AG04450 (cell line): ENCODE measurements around the gene KCNMA1. TPM values are rescaled to one million over a fixed set of nuclear protein-coding genes. Genes with fewer than 3 reads are reported as not detected.

Source experiments
- CTCF ChIA-PET: fragments of 300-600, 350-600 bp; formaldehyde crosslinking; extraction: SDS; loops from one replicate; lab custom pipeline; 2022; ENCODE audit warnings: antibody characterized with exemption, inconsistent platforms; lab: Charles Lee
- POLR2A ChIA-PET: fragments of 350-600 bp; formaldehyde crosslinking; extraction: SDS; loops from one replicate; lab custom pipeline; 2021; ENCODE audit warnings: antibody characterized with exemption, inconsistent platforms; lab: Yijun Ruan, JAX
- DNase-seq: peaks from one replicate; pipeline ENCODE4 v3.0.0-alpha.2; 2011; ENCODE audit warnings: low read depth, low spot score
- H3K27ac ChIP-seq: one replicate; pipeline ENCODE4 v1.5.1; 2012; ENCODE audit warnings: low read depth, low read length, control low read depth
- H3K27me3 ChIP-seq: one replicate; pipeline ENCODE4 v1.6.0; 2012; ENCODE audit warnings: low read length; ENCODE audit not compliant: control insufficient read depth, insufficient read depth
- H3K4me3 ChIP-seq: 2 replicates; pipeline ENCODE4 v1.5.1; 2011; ENCODE audit warnings: mild to moderate bottlenecking, low read depth, low read length, control low read depth
- H3K9me3 ChIP-seq: 2 replicates; pipeline ENCODE4 v1.5.1; 2012; ENCODE audit warnings: low read length; ENCODE audit not compliant: control insufficient read depth, insufficient read depth
- polyA plus RNA-seq: library from polyadenylated mRNA; depleted of rRNA; stranded (reverse); fragments of >200 nt; gene quantifications from 2 replicates; pipeline ENCODE4 v1.2.3, GENCODE V29; 2011
- TF ChIP-seq, protein P1 (sequence below): IDR thresholded peaks from 2 replicates; pipeline ENCODE4 v1.5.1; 2011; ENCODE audit warnings: low read depth, low read length, control low read depth, inconsistent platforms

The KCNMA1 gene
- polyA plus RNA-seq, 1 experiment: 58.8 TPM

DNA sequence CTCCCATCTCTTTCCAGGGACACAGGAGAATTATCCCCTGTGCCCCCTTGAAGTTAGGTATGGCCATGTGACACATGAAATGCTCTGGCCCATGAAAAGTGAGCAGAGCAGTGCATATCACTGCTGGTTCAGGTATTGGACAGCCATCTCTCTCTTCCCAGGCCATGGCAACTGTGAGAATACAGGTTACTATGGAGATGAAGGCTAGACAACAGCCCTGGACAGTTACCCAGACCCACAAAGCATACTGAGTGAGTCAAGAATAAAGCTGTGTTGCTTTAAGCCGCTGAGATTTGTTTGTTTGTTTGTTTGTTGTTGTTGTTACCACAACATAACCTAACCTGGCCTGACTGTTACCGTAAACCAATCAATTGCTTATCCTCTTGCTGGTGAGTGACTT is 722.3 kb downstream of the KCNMA1 start:
- Histone ChIP-seq H3K9me3 (no peaks in the 10 kb centered on the region), H3K27ac (no peak overlapping the region), H3K4me3 (no peak overlapping the region), H3K27me3 (no peaks in the 10 kb centered on the region)
- DNase-seq: no peak
- ChIA-PET CTCF (interaction anchor here (0.6 kb wide), 1 partner anchor 36 kb away, joined by 4 read pairs; no protein-coding TSS in a partner anchor), POLR2A (no interaction called here)
- TF ChIP-seq, protein P1, sequence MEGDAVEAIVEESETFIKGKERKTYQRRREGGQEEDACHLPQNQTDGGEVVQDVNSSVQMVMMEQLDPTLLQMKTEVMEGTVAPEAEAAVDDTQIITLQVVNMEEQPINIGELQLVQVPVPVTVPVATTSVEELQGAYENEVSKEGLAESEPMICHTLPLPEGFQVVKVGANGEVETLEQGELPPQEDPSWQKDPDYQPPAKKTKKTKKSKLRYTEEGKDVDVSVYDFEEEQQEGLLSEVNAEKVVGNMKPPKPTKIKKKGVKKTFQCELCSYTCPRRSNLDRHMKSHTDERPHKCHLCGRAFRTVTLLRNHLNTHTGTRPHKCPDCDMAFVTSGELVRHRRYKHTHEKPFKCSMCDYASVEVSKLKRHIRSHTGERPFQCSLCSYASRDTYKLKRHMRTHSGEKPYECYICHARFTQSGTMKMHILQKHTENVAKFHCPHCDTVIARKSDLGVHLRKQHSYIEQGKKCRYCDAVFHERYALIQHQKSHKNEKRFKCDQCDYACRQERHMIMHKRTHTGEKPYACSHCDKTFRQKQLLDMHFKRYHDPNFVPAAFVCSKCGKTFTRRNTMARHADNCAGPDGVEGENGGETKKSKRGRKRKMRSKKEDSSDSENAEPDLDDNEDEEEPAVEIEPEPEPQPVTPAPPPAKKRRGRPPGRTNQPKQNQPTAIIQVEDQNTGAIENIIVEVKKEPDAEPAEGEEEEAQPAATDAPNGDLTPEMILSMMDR: no peak

DNA sequence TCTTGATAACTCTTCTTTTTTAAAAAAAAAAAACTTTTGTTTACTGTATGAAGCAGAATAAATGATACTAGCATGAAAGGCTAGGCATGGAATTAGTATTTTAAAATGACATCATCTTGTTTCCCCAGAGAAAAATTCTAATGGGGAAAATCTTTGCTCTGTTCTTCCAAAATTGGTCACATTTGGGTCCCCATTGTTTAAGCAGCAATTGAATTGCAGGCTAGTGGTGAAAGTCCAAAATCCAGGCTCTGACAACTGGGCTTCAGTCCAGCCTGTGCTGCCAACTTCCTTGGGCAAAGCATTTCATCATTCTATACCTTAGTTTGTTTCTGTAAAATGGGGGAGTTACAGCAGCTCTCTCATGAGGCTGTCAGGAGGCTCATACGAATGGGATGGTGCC is 726.4 kb downstream of the KCNMA1 start:
- no peaks in the 10 kb centered on the region for H3K9me3 ChIP-seq
- POLR2A ChIA-PET: no interaction called here
- CTCF ChIA-PET: no interaction called here
- no peak for DNase-seq
- H3K27ac ChIP-seq: no peak overlapping the region
- H3K4me3 ChIP-seq: no peak overlapping the region
- TF ChIP-seq, protein P1: no peak
- no peaks in the 10 kb centered on the region for H3K27me3 ChIP-seq

DNA sequence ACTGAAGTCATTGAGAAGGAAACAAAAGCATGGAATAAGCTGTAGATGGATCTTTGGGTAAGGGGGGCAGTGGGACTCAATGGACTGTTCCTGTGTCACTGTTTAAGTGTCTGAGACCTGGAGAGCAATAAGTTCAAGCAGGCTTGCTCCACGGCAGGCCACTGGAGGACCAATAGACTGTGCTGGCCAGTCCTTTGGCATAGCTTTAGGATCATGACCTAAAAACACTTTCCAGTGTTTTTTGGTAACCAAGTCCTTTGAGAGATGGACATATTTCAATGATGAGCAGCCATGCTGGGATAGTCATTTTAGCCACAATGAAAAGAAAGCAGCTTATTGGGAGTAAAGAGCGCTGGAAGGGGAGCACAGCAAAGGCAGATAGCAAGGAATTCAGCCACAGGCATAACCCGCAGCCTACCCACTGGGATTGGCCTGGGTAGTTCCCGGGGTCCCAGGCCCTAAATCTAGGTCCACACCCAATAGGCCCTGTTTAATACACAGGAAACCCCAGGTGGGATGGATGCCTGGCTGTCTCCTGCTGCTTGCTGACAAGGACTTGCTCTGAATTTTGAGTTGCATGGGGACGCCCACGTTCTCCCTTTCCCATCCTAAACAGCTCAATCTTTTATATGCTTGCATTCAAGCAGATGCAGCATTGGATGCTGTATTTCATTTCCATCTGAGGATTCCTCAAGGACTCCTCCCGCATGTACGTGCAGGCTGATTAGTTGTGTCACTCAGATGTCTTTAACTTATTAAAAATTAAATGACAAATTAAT is 727.2 kb downstream of the KCNMA1 start:
- ChIA-PET POLR2A (no interaction called here), CTCF (no interaction called here)
- TF ChIP-seq, protein P1: no peak
- Histone ChIP-seq H3K27ac (no peak overlapping the region), H3K4me3 (no peak overlapping the region), H3K9me3 (no peaks in the 10 kb centered on the region), H3K27me3 (no peaks in the 10 kb centered on the region)
- DNase-seq: no peak

DNA sequence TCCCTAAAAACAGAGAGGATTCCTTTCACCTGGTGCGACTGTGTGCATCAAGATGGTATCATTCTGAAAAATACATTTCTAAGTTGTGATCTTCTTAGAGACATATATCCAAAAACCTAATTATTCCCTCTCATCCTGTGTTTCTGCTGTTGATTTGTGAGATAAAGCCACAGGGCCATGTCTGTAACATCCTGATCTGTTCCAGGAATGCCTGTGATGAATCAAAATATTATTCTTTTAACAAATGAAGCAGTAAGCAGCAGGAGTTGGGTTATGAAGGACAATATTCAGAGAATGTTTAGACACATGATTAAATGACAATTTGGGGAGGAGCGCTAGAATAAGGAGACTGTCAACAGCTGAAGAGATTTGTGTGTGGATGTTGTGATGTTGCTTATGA is 731.4 kb downstream of the KCNMA1 start:
- Histone ChIP-seq H3K27me3 (no peaks in the 10 kb centered on the region), H3K4me3 (no peak overlapping the region), H3K9me3 (no peaks in the 10 kb centered on the region), H3K27ac (no peak overlapping the region)
- ChIA-PET POLR2A (no interaction called here), CTCF (no interaction called here)
- TF ChIP-seq, protein P1: no peak
- no peak for DNase-seq

DNA sequence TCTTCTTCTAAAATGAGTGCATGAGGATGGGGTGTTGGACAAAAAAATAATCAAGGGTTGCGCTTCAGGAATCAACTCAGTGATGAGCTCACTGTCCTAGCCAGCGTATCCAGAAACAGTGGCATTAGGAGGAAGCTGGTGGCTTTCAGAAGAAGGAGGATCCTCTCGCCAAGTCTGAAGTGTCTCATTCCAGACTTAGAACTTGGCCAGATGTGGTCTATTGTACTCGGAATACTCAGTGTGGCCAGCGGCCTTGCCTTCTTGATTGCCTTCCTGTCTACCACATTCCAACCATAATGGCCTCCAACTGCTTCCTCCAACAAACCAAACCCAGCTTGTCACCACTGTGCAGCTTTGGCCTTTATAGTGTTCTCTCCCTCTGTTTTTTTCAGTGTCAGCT is 732.4 kb downstream of the KCNMA1 start:
- TF ChIP-seq, protein P1: no peak
- POLR2A ChIA-PET: no interaction called here
- CTCF ChIA-PET: no interaction called here
- no peak for DNase-seq
- Histone ChIP-seq H3K4me3 (no peak overlapping the region), H3K27ac (no peak overlapping the region), H3K27me3 (no peaks in the 10 kb centered on the region), H3K9me3 (no peaks in the 10 kb centered on the region)
